Body of pancreas (tissue), 4 donors: ENCODE results near the gene TNFSF12.
A peak's percentile ranks its signal among the peaks of the same experiment; 100 is the strongest.

Experiments used
- POLR2A ChIP-seq, 3 donors: fragments of 450-650 bp; IDR thresholded peaks; one replicate each; pipeline ENCODE4 v1.6.1; 2016; ENCODE audit warnings: antibody characterized with exemption in 3 of 3, mild to moderate bottlenecking in 2 of 3
- TF ChIP-seq, protein P1 (sequence below), 7 experiments: fragments of 450-650 bp in 4 of 7; fragments of 200-600 bp in 3 of 7; sonication (generic) in 3 of 7; IDR thresholded peaks; one replicate each; pipeline ENCODE4 v1.5.1; 2016 to 2019; ENCODE audit warnings: antibody characterized with exemption in 7 of 7

DNA sequence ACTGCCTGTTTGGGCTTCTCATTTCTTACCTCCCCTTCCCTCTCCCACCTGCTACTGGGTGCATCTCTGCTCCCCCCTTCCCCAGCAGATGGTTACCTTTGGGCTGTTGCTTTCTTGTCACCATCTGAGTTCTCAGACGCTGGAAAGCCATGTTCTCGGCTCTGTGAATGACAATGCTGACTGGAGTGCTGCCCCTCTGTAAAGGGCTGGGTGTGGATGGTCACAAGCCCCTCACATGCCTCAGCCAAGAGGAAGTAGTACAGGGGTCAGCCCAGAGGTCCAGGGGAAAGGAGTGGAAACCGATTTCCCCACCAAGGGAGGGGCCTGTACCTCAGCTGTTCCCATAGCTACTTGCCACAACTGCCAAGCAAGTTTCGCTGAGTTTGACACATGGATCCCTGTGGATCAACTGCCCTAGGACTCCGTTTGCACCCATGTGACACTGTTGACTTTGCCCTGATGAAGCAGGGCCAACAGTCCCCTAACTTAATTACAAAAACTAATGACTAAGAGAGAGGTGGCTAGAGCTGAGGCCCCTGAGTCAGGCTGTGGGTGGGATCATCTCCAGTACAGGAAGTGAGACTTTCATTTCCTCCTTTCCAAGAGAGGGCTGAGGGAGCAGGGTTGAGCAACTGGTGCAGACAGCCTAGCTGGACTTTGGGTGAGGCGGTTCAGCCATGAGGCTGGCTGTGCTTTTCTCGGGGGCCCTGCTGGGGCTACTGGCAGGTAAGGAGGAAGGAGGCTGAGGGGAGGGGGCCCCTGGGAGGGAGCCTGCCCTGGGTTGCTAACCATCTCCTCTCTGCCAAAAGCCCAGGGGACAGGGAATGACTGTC is 30.4 kb downstream of the TNFSF12 start, which contains the start of gene CD68:
- TF ChIP-seq, protein P1, sequence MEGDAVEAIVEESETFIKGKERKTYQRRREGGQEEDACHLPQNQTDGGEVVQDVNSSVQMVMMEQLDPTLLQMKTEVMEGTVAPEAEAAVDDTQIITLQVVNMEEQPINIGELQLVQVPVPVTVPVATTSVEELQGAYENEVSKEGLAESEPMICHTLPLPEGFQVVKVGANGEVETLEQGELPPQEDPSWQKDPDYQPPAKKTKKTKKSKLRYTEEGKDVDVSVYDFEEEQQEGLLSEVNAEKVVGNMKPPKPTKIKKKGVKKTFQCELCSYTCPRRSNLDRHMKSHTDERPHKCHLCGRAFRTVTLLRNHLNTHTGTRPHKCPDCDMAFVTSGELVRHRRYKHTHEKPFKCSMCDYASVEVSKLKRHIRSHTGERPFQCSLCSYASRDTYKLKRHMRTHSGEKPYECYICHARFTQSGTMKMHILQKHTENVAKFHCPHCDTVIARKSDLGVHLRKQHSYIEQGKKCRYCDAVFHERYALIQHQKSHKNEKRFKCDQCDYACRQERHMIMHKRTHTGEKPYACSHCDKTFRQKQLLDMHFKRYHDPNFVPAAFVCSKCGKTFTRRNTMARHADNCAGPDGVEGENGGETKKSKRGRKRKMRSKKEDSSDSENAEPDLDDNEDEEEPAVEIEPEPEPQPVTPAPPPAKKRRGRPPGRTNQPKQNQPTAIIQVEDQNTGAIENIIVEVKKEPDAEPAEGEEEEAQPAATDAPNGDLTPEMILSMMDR (IDR thresholded peaks at IDR 0.05), result no peak
- TF ChIP-seq POLR2A (IDR thresholded peaks at IDR 0.05), result peak in 2 of 3 donors; percentile 67 to 76
